ENCODE data around the gene TCF4. TPM values are rescaled to one million over a fixed set of nuclear protein-coding genes. Genes with fewer than 3 reads are reported as not detected.

TCF4 gene
- total and polyA plus RNA-seq, 2 experiments from 2014 or later: 77.7 to 89.2 TPM

GRCh38 chr18:55508651-55509050 is 79.3 kb downstream of the TCF4 start:
- Histone ChIP-seq H3K27ac (ENCODE audit: low read depth) (no peak overlapping the region; the same call in 1 of the 2 replicates), H3F3A (replicated peaks; ENCODE audit: low read depth) (no peaks in the 10 kb centered on the region), H3K4me2 (no peak overlapping the region), H3K27me3 (ENCODE audit: insufficient read depth) (no peaks in the 10 kb centered on the region), H3K79me2 (replicated peaks; ENCODE audit: insufficient read depth) (peaks cover 83% of the 10 kb centered on the region), H2AFZ (no peak overlapping the region), H3K36me3 (ENCODE audit: insufficient read depth) (no peaks in the 10 kb centered on the region), H3K4me1 (ENCODE audit: insufficient read depth) (peaks cover 58% of the 10 kb centered on the region), H4K20me1 (replicated peaks; ENCODE audit: insufficient read depth) (no peaks in the 10 kb centered on the region), H3K9me2 (ENCODE audit: insufficient read depth) (no peaks in the 10 kb centered on the region), H3K4me3 (no peak overlapping the region)
- peak overlapping the region; percentile 54 for H3K27ac Mint-ChIP-seq
- no peak for ATAC-seq
- TF ChIP-seq NANOG (IDR thresholded peaks at IDR 0.05; ENCODE audit: borderline replicate concordance): no peak
- no peak for TF ChIP-seq ZNF462 (CRISPR knock-in tag; IDR thresholded peaks at IDR 0.05)
- no peak for TF ChIP-seq EZH2phosphoT487 (IDR thresholded peaks at IDR 0.05; ENCODE audit: unreplicated experiment)
- TF ChIP-seq ZNF114 (CRISPR knock-in tag; IDR thresholded peaks at IDR 0.05): no peak
- TF ChIP-seq CTCF (conservative IDR thresholded peaks at IDR 0.05; ENCODE audit: low read depth in 2 of 2): no peak
- no peak for TF ChIP-seq POLR2AphosphoS5 (IDR thresholded peaks at IDR 0.05; ENCODE audit: low read depth)
- no peak for TF ChIP-seq EZH2 (IDR thresholded peaks at IDR 0.05; ENCODE audit: low read depth, unreplicated experiment)
- no peak for TF ChIP-seq ZNF331 (CRISPR knock-in tag; IDR thresholded peaks at IDR 0.05; ENCODE audit: low read depth)
- no peak for TF ChIP-seq CREB1 (CRISPR knock-in tag; IDR thresholded peaks at IDR 0.05; ENCODE audit: low read depth)
- no peak for TF ChIP-seq ETS1 (IDR thresholded peaks at IDR 0.05)
- no peak for TF ChIP-seq JUNB (IDR thresholded peaks at IDR 0.05; ENCODE audit: unreplicated experiment)
- no peak for TF ChIP-seq REST (IDR thresholded peaks at IDR 0.05; ENCODE audit: unreplicated experiment)
- no peak for TF ChIP-seq STAT1 (IDR thresholded peaks at IDR 0.05; ENCODE audit: unreplicated experiment)
- no peaks in the 10 kb centered on the region for H3K9me3 Mint-ChIP-seq
- no peaks in the 10 kb centered on the region for H3K36me3 Mint-ChIP-seq (ENCODE audit: low read depth)
- no peak overlapping the region for H3K4me3 Mint-ChIP-seq
- H3K4me1 Mint-ChIP-seq: peaks cover 58% of the 10 kb centered on the region
- DNase-seq (ENCODE audit: low spot score): no peak
- no peaks in the 10 kb centered on the region for H3K27me3 Mint-ChIP-seq (ENCODE audit: insufficient read depth, low read depth, poor library complexity)

Data from GM23338 (cell line).